Right lobe of liver (tissue), 6 donors: ENCODE measurements around the gene TSPAN12. TPM values are rescaled to one million over a fixed set of nuclear protein-coding genes. Genes with fewer than 3 reads are reported as not detected.

Experiments used
- ATAC-seq, 4 donors: fragments of 200-7000 bp; cut with Tn5 transposase; one replicate each; pipeline ENCODE4 v1.9.1; 2020; ENCODE audit warnings: mild to moderate bottlenecking in 4 of 4, moderate library complexity in 4 of 4
- DNase-seq, 3 donors: peaks; one replicate each; pipeline ENCODE4 v3.0.0-alpha.2; 2020
- H3K27ac ChIP-seq, 3 donors: fragments of 200-600 bp; one replicate each; pipeline ENCODE4 v1.8.0; 2022
- H3K27me3 ChIP-seq, 2 donors: fragments of 200-600 bp; one replicate each; pipeline ENCODE4 v1.8.0; 2022
- H3K36me3 ChIP-seq, 4 donors: fragments of 200-600 bp; sonication (generic) in 1 of 4; one replicate each; pipeline versions ENCODE4 v1.5.1 to v1.8.0; 2017 to 2022; ENCODE audit warnings: control low read depth in 1 of 4
- H3K4me1 ChIP-seq, 4 donors: fragments of 200-600 bp; sonication (generic) in 1 of 4; one replicate each; pipeline versions ENCODE4 v1.5.1 to v1.8.0; 2017 to 2022; ENCODE audit warnings: control low read depth in 1 of 4
- H3K4me3 ChIP-seq, 3 donors: fragments of 200-600 bp; one replicate each; pipeline ENCODE4 v1.8.0; 2022
- H3K9me3 ChIP-seq, 4 donors: fragments of 200-600 bp; sonication (generic) in 1 of 4; one replicate each; pipeline versions ENCODE4 v1.5.1 to v1.8.0; 2017 to 2022; ENCODE audit warnings: control low read depth in 1 of 4
- POLR2A ChIP-seq: fragments of 450-650 bp; IDR thresholded peaks from one replicate; pipeline ENCODE4 v1.6.1; 2017; ENCODE audit warnings: antibody characterized with exemption, mild to moderate bottlenecking
- WGBS: methylation state at CpG from one replicate; pipeline ENCODE4 v1.1.6; 2018; ENCODE audit warnings: low coverage, low lambda C conversion rate; ENCODE audit not compliant: insufficient coverage; ENCODE audit errors: missing lambda C conversion rate; 5-methylcytosine and 5-hydroxymethylcytosine counted together
- intact Hi-C, 2 donors: fragments of 100-400 bp; cut with DNase I; formaldehyde crosslinking; loops; one replicate each; pipeline versions ENCODE4 v1.11.2 to v1.14.1; 2022
- total RNA-seq, 6 experiments: library from RNA; depleted of rRNA in 2 of 6; stranded (reverse); fragments of >200 nt in 2 of 6; fragmentation: NEBNext Ultra II Directional in 3 of 6; extraction: Animal tissue kit (Norgen Biotek cat#: 25700) in 3 of 6; gene quantifications; one replicate each; pipeline versions ENCODE4 v1.1.0 to v1.2.4, GENCODE V29; 2016 to 2023
- TF ChIP-seq, protein P1 (sequence below), 4 donors: fragments of 200-600 bp in 3 of 4; fragments of 450-650 bp in 1 of 4; IDR thresholded peaks; one replicate each; pipeline versions ENCODE4 v1.5.1 to v1.8.0; 2016 to 2022; ENCODE audit warnings: antibody characterized with exemption in 4 of 4, mild to moderate bottlenecking in 2 of 4
- donor health status: DM: no; HTN: yes; CAD: no.
- donor health status: DM: no; HTN: no; CAD: no.
- donor health status: DM: no; HTN: no; CAD: no.
- donor health status: DM: no; HTN: yes; CAD: no.
- donor health status: DM: no; HTN: yes; CAD: no.

The TSPAN12 gene
- total RNA-seq, 6 experiments from 2014 or later: 10.7 to 14.4 (median 12.6) TPM

DNA sequence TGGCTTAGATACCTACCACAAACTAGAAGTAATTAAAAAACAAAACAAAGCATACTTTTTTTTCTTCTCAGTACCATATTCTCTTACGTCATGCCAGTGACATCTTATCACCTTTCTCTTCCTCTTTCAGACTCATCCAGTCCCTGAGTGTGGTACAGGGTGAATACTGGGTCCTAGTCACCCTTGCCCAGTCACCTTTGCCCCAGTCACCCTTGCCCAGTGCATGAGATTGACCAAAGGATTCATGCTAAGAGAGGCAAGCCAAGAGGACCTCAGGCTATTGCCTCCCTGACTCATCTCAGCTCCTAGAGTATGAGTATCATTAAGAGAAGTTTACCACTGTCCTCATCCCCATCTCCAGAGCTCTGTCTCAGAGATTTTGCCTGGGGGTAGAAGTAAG lies 10.0 kb upstream of the TSPAN12 start:
- no peak overlapping the region for H3K27ac ChIP-seq
- ATAC-seq: peak in 3 of 4 donors; percentile 44 to 69 (median 64)
- WGBS: 31% methylated on average over 1 of the region's 1 CpG
- TF ChIP-seq, protein P1, sequence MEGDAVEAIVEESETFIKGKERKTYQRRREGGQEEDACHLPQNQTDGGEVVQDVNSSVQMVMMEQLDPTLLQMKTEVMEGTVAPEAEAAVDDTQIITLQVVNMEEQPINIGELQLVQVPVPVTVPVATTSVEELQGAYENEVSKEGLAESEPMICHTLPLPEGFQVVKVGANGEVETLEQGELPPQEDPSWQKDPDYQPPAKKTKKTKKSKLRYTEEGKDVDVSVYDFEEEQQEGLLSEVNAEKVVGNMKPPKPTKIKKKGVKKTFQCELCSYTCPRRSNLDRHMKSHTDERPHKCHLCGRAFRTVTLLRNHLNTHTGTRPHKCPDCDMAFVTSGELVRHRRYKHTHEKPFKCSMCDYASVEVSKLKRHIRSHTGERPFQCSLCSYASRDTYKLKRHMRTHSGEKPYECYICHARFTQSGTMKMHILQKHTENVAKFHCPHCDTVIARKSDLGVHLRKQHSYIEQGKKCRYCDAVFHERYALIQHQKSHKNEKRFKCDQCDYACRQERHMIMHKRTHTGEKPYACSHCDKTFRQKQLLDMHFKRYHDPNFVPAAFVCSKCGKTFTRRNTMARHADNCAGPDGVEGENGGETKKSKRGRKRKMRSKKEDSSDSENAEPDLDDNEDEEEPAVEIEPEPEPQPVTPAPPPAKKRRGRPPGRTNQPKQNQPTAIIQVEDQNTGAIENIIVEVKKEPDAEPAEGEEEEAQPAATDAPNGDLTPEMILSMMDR (IDR thresholded peaks at IDR 0.05): no peak
- H3K9me3 ChIP-seq: no peaks in the 10 kb centered on the region
- no peak overlapping the region for H3K4me3 ChIP-seq
- no peaks in the 10 kb centered on the region for H3K36me3 ChIP-seq
- intact Hi-C loops: no loop called here
- no peak for DNase-seq
- no peaks in the 10 kb centered on the region for H3K27me3 ChIP-seq
- H3K4me1 ChIP-seq: no peaks in the 10 kb centered on the region

DNA sequence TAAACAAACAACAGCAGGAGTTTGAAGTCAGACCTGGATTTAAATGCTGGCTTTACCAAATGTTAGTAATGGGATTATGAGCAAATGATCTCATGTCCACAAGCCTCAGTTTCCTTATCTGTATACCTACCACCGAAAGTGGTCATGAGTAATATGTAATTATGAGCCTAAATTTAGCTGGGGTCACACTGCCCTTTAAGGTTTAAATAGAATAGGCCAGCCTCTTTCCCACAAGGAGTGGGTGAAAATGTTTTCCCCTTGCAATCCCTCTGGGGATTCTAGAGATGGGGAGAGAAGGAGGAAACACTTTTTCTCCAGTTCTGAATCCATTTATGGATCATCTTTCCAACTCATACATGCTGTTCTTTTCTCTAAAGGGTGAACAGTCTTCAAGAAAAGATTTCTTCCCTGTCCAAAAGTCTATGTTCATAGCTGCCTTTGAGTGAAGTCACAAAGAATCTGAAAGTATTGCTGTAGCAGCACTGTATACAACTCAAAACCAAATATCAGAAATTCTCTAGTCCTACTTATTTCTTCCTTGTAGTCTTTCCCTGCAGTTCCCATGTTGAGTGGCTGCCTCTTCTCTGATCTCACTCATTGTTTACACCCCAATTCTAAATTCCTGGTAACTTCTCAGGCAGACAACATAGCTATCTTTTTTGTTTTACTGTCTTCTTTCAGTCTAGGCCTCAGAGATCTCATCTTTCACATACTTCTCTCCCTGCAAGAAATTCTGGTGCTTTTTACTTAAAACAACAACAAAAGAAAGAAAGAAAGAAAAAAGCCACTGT lies 7.4 kb upstream of the TSPAN12 start:
- Histone ChIP-seq H3K4me1 (no peaks in the 10 kb centered on the region), H3K9me3 (no peaks in the 10 kb centered on the region), H3K36me3 (no peaks in the 10 kb centered on the region), H3K27me3 (no peaks in the 10 kb centered on the region), H3K4me3 (no peak overlapping the region), H3K27ac (no peak overlapping the region)
- intact Hi-C loops: no loop called here
- ATAC-seq (no peak), DNase-seq (no peak)
- 50% methylated on average over 1 of the region's 1 CpG for whole genome bisulfite sequencing
- no peak for TF ChIP-seq POLR2A

DNA sequence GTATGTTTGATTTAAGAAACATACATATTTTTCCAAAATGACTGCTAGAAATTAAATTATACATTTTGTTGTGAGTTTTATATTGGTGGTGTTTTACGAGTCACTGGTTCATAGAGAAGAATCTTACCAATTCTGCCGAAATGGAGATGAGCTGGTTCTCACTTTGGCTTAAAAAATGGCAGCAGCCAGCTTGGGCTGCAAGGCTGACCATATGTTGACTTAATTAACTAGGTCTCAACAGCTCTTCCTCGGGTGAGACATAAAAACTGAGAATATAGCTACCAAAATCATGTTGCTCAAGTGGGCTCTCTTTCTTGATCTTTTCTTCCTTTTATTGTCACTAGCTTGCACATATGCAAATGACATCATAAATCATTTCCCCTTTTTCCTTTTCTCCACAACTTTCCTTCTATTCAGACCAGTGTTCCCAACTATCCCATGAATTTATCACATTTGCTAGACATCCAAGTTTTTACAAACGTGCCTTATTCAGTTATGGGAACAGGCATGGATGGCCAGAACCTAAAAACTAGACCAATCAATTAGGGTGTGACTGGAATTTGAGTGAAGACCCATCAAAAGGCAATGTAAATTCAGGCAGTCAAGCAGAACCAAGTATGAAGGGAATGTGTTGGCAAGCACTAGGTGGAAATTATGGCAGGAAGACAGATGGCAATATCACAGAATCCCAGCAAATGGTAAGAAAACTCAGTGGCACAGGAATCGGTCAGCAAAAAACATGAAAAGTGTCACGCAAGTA lies 6.4 kb upstream of the TSPAN12 start:
- H3K27me3 ChIP-seq: no peaks in the 10 kb centered on the region
- intact Hi-C loops: no loop called here
- no peak overlapping the region for H3K27ac ChIP-seq
- 75% methylated on average over 6 of the region's 6 CpGs for WGBS
- H3K36me3 ChIP-seq: no peaks in the 10 kb centered on the region
- no peak overlapping the region for H3K4me3 ChIP-seq
- TF ChIP-seq, protein P1 (IDR thresholded peaks at IDR 0.05): no peak
- TF ChIP-seq POLR2A: no peak
- DNase-seq (no peak), ATAC-seq (no peak)
- no peaks in the 10 kb centered on the region for H3K9me3 ChIP-seq
- H3K4me1 ChIP-seq: no peaks in the 10 kb centered on the region

DNA sequence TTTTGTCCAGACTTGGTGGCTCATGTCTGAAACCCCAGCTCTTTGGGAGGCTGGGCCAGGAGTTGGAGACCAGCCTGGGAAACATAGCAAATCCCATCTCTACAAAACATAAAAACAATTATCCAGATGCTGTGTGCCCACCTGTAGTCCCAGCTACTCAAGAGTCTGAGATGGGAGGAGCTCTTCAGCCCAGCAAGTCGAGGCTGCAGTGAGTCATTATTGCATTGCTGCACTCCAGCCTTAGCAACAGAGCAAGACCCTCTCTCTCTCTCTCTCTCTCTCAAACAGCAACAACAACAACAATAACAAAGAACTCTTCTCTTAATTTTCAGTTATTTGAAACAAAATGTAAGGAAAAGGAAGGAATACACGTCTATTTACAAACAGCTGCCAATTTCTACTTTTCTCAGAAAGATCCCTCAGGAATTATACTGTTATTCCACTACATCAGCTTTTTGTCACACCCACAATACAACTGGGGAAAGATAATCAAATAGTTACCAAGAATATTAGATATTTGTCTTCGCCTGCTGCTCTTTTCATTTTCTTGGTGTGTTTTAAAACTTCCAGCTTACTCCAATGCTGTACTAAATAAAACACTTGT lies 5.1 kb upstream of the TSPAN12 start:
- 56% methylated on average over 3 of the region's 3 CpGs for WGBS
- DNase-seq (no peak), ATAC-seq (no peak)
- H3K27ac ChIP-seq: no peak overlapping the region
- TF ChIP-seq POLR2A: no peak
- TF ChIP-seq, protein P1 (IDR thresholded peaks at IDR 0.05): no peak
- peaks cover 0 to 5% (median 0%) of the 10 kb centered on the region in 4 donors for H3K4me1 ChIP-seq
- intact Hi-C loops: no loop called here
- no peaks in the 10 kb centered on the region for H3K9me3 ChIP-seq
- H3K4me3 ChIP-seq: no peak overlapping the region
- no peaks in the 10 kb centered on the region for H3K27me3 ChIP-seq
- no peaks in the 10 kb centered on the region for H3K36me3 ChIP-seq

DNA sequence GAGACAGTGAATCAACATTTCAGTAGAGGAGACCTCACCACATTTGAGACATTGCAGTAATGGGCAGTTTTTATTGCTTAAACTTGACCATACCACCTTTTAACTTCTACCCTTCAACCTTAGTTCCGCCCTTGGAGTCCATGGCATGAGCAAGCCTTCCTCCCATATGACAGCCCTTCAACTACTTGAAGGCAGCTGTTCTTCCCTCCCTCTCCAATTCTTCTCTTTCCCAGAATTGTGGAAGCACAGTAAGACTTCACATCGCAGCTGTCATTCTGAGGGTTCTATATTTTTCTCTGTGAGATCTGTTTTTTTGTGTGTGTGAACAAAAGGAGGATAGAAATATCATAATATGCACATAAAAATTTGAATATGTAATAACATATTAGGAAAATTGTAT lies 2.2 kb upstream of the TSPAN12 start:
- ATAC-seq: no peak
- Histone ChIP-seq H3K27me3 (no peaks in the 10 kb centered on the region), H3K9me3 (no peaks in the 10 kb centered on the region), H3K4me1 (peaks cover 0 to 5% (median 0%) of the 10 kb centered on the region in 4 donors), H3K36me3 (no peaks in the 10 kb centered on the region), H3K27ac (no peak overlapping the region), H3K4me3 (no peak overlapping the region)
- TF ChIP-seq, protein P1 (IDR thresholded peaks at IDR 0.05): no peak
- TF ChIP-seq POLR2A: no peak
- 93% methylated on average over 2 of the region's 2 CpGs for WGBS
- intact Hi-C loops: no loop called here
- DNase-seq: no peak
